PC-9 (cell line): ENCODE results near the gene TCF4. TPM values are rescaled to one million over a fixed set of nuclear protein-coding genes. Genes with fewer than 3 reads are reported as not detected.

Experiments used
- BruUV-seq: library from RNA; stranded (reverse); fragments of 400-500 nt; replicated peaks from 2 replicates; lab custom pipeline; 2021; lab: Mats Ljungman, UMichigan
- CTCF ChIA-PET: fragments of 300-600 bp; sonication (Branson Sonifier 250); formaldehyde crosslinking; loops from one replicate; lab custom pipeline; 2022; ENCODE audit warnings: antibody characterized with exemption; lab: Charles Lee
- POLR2A ChIA-PET: fragments of 300-600 bp; sonication (Branson Sonifier 250); formaldehyde crosslinking; loops from one replicate; lab custom pipeline; 2022; ENCODE audit warnings: antibody characterized with exemption; ENCODE audit not compliant: unreplicated experiment; lab: Charles Lee
- DNase-seq, 2 experiments: peaks; one replicate each; pipeline versions ENCODE4 v3.0.0 to v3.0.0-alpha.2; 2015 to 2022; ENCODE audit warnings: mixed read lengths in 1 of 2
- H2AFZ ChIP-seq: fragments of 200-600 bp; sonication (generic); 2 replicates; pipeline ENCODE4 v1.8.1; 2017; ENCODE audit warnings: antibody characterized with exemption
- H3F3A ChIP-seq: fragments of 200-600 bp; sonication (generic); 2 replicates; pipeline ENCODE4 v1.8.1; 2017; ENCODE audit warnings: antibody characterized with exemption, mild to moderate bottlenecking, low read depth; ENCODE audit not compliant: insufficient read depth
- H3K27ac ChIP-seq: fragments of 200-600 bp; sonication (generic); 2 replicates; pipeline ENCODE4 v1.6.1; 2016; ENCODE audit warnings: mixed run types
- H3K27me3 ChIP-seq: fragments of 200-600 bp; sonication (generic); 2 replicates; pipeline ENCODE4 v1.6.1; 2016; ENCODE audit warnings: low read depth, mixed run types; ENCODE audit not compliant: insufficient read depth
- H3K36me3 ChIP-seq: fragments of 200-600 bp; sonication (generic); 2 replicates; pipeline ENCODE4 v1.6.1; 2016; ENCODE audit warnings: low read depth, mixed run types
- H3K4me1 ChIP-seq: fragments of 200-600 bp; sonication (generic); replicated peaks from 2 replicates; pipeline ENCODE4 v1.6.1; 2016; ENCODE audit warnings: mixed run types; ENCODE audit not compliant: insufficient read depth
- H3K4me2 ChIP-seq: fragments of 200-600 bp; sonication (generic); 2 replicates; pipeline ENCODE4 v1.6.1; 2017; ENCODE audit warnings: mixed run types
- H3K4me3 ChIP-seq: fragments of 200-600 bp; sonication (generic); 2 replicates; pipeline ENCODE4 v1.6.1; 2016; ENCODE audit warnings: mixed run types
- H3K79me2 ChIP-seq: fragments of 200-600 bp; sonication (generic); 2 replicates; pipeline ENCODE4 v1.6.1; 2017; ENCODE audit warnings: low read depth, mixed run types
- H3K9me2 ChIP-seq: fragments of 200-600 bp; sonication (generic); 2 replicates; pipeline ENCODE4 v1.8.1; 2017; ENCODE audit warnings: mild to moderate bottlenecking; ENCODE audit not compliant: insufficient read depth
- H3K9me3 ChIP-seq: fragments of 200-600 bp; sonication (generic); 2 replicates; pipeline ENCODE4 v1.8.1; 2016; ENCODE audit warnings: low read depth; ENCODE audit not compliant: insufficient read depth
- H4K20me1 ChIP-seq: fragments of 200-600 bp; sonication (generic); 2 replicates; pipeline ENCODE4 v1.8.1; 2017; ENCODE audit not compliant: insufficient read depth
- EZH2 ChIP-seq: fragments of 200-600 bp; sonication (generic); IDR thresholded peaks from 2 replicates; pipeline ENCODE4 v1.8.0; 2017; ENCODE audit warnings: antibody characterized with exemption, low read depth
- intact Hi-C: fragments of 100-400 bp; cut with micrococcal nuclease; formaldehyde crosslinking; loops from one replicate; pipeline ENCODE4 v1.10.0; 2022; ENCODE audit not compliant: unreplicated experiment
- total RNA-seq: library from RNA; stranded (reverse); gene quantifications from 2 replicates; pipeline ENCODE4 v1.2.3, GENCODE V29; 2021
- TF ChIP-seq, protein P1 (sequence below): fragments of 200-600 bp; sonication (generic); conservative IDR thresholded peaks from 2 replicates; pipeline ENCODE4 v1.6.1; 2017; ENCODE audit warnings: mixed run types, antibody characterized with exemption, mild to moderate bottlenecking, moderate library complexity

TCF4 gene
- total RNA-seq, 1 experiment from 2014 or later = 0.74 TPM

DNA sequence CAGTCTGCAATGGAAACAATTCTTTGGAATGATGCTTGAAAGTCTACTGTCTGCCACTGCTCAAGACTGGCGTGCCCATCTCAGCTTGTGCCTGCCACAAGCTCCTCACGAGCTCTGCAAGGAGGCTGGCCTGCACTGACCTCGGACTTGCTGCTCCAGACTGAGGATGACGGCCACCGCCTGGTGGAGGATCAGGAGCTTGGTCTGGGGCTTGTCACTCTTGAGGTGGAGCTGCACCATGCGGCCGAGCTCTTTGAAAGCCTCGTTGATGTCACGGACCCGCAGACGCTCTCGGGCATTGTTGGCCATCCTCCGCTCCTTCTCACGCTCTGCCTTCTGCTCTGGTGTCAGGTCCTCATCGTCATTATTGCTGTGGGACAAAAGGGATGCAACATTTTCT is 359.3 kb downstream of the TCF4 start:
- ChIA-PET POLR2A (no interaction called here), CTCF (no interaction called here)
- Histone ChIP-seq H3K4me2 (no peak overlapping the region), H4K20me1 (no peaks in the 10 kb centered on the region), H3K9me3 (no peaks in the 10 kb centered on the region), H3K27me3 (no peaks in the 10 kb centered on the region), H3K4me3 (no peak overlapping the region), H3K36me3 (no peaks in the 10 kb centered on the region), H3K4me1 (no peaks in the 10 kb centered on the region), H2AFZ (no peak overlapping the region), H3K9me2 (no peaks in the 10 kb centered on the region), H3K27ac (no peak overlapping the region), H3F3A (no peaks in the 10 kb centered on the region), H3K79me2 (no peaks in the 10 kb centered on the region)
- no TSS peak for BruUV-seq
- intact Hi-C loops = no loop called here
- TF ChIP-seq, protein P1, sequence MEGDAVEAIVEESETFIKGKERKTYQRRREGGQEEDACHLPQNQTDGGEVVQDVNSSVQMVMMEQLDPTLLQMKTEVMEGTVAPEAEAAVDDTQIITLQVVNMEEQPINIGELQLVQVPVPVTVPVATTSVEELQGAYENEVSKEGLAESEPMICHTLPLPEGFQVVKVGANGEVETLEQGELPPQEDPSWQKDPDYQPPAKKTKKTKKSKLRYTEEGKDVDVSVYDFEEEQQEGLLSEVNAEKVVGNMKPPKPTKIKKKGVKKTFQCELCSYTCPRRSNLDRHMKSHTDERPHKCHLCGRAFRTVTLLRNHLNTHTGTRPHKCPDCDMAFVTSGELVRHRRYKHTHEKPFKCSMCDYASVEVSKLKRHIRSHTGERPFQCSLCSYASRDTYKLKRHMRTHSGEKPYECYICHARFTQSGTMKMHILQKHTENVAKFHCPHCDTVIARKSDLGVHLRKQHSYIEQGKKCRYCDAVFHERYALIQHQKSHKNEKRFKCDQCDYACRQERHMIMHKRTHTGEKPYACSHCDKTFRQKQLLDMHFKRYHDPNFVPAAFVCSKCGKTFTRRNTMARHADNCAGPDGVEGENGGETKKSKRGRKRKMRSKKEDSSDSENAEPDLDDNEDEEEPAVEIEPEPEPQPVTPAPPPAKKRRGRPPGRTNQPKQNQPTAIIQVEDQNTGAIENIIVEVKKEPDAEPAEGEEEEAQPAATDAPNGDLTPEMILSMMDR = no peak
- no peak for TF ChIP-seq EZH2
- DNase-seq = no peak

- no peak overlapping the region for H3K4me3 ChIP-seq
- H3K9me3 ChIP-seq = no peaks in the 10 kb centered on the region
- no peak for DNase-seq
- H2AFZ ChIP-seq = no peak overlapping the region
- H4K20me1 ChIP-seq = no peaks in the 10 kb centered on the region
- no peaks in the 10 kb centered on the region for H3K9me2 ChIP-seq
- no peaks in the 10 kb centered on the region for H3K27me3 ChIP-seq
- TF ChIP-seq, protein P1 = no peak
- TF ChIP-seq EZH2 = no peak
- H3K27ac ChIP-seq = no peak overlapping the region
- ChIA-PET CTCF (no interaction called here), POLR2A (no interaction called here)
- no peaks in the 10 kb centered on the region for H3K36me3 ChIP-seq
- H3K79me2 ChIP-seq = no peaks in the 10 kb centered on the region
- H3K4me1 ChIP-seq = no peaks in the 10 kb centered on the region
- H3F3A ChIP-seq = no peaks in the 10 kb centered on the region
- intact Hi-C loops = no loop called here
- no TSS peak for BruUV-seq
- H3K4me2 ChIP-seq = no peak overlapping the region
Measured at GRCh38 chr18:55228191-55228590, 359.8 kb downstream of the TCF4 start.

DNA sequence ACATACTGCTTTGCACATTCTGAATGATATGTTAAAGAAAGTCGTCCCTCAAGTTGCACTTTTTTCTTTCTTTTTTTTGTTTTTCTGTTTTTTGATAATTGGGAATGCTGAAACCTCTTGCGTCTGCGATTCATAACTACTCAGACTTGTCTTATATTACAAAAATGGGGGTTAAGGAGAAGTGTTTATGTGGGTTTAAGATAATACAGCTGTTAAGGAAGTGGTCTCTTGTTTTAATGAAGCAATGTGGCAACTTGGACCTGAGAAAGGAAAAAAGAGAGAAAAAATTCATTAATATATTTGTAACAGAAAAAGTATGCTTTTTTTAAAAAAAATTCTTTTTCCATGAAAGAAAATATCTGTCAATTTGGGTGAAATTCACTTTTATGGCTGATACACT is 360.2 kb downstream of the TCF4 start:
- Histone ChIP-seq H3K4me3 (no peak overlapping the region), H3K4me2 (no peak overlapping the region), H2AFZ (no peak overlapping the region), H3K27ac (no peak overlapping the region), H3K27me3 (no peaks in the 10 kb centered on the region), H3K9me2 (no peaks in the 10 kb centered on the region), H3K4me1 (no peaks in the 10 kb centered on the region), H3K36me3 (no peaks in the 10 kb centered on the region), H3K79me2 (no peaks in the 10 kb centered on the region), H4K20me1 (no peaks in the 10 kb centered on the region), H3F3A (no peaks in the 10 kb centered on the region), H3K9me3 (no peaks in the 10 kb centered on the region)
- TF ChIP-seq, protein P1 = no peak
- ChIA-PET POLR2A (no interaction called here), CTCF (no interaction called here)
- no TSS peak for BruUV-seq
- DNase-seq = no peak
- intact Hi-C loops = no loop called here
